PC-9 (cell line): ENCODE results near the gene SYTL2.

Experiments used
- CTCF ChIP-seq: fragments of 200-600 bp; sonication (generic); conservative IDR thresholded peaks from 2 replicates; pipeline ENCODE4 v1.6.1; 2017; ENCODE audit warnings: mixed run types, antibody characterized with exemption, mild to moderate bottlenecking, moderate library complexity
- EZH2 ChIP-seq: fragments of 200-600 bp; sonication (generic); IDR thresholded peaks from 2 replicates; pipeline ENCODE4 v1.8.0; 2017; ENCODE audit warnings: antibody characterized with exemption, low read depth

DNA sequence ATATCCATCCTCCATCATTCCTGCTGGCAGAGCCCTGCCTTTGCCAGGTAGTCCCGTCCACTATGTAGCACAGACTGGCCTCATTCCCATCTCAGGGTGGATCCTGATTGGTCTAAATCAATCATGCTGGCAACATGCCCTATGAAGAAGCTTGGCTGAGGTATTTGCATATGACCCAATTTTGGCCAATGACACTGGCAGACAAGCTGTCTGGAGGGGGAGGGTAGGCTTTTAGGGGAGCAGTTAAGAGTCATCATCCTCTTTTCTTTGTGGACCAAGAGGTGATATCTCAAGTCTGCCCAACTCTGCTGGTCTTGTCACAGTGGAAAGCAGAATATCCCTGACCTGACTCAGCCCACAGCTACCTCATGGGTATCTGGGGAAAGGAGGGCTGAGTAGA, 130.0 kb downstream of the SYTL2 start:
- no peak for TF ChIP-seq CTCF
- TF ChIP-seq EZH2 = no peak
